Type B pancreatic cell (in vitro differentiated cells): ENCODE data around the gene RBM17. TPM values are rescaled to one million over a fixed set of nuclear protein-coding genes. Genes with fewer than 3 reads are reported as not detected.

ENCODE experiments used
- DNase-seq: peaks from one replicate; pipeline ENCODE4 v3.0.0; 2021; ENCODE audit warnings: mixed read lengths; ENCODE audit not compliant: unreplicated experiment; ENCODE audit errors: extremely low spot score
- H3K27ac Mint-ChIP-seq: 2 replicates; pipeline ENCODE4 v1.8.0; 2021; ENCODE audit warnings: mild to moderate bottlenecking, mixed read lengths
- H3K27me3 Mint-ChIP-seq: 2 replicates; pipeline ENCODE4 v1.8.0; 2021; ENCODE audit warnings: mixed read lengths
- H3K36me3 Mint-ChIP-seq: 2 replicates; pipeline ENCODE4 v1.8.0; 2021; ENCODE audit warnings: mixed read lengths
- H3K4me1 Mint-ChIP-seq: one replicate; pipeline ENCODE4 v1.8.0; 2021; ENCODE audit warnings: mixed read lengths; ENCODE audit not compliant: unreplicated experiment
- H3K4me3 Mint-ChIP-seq: 2 replicates; pipeline ENCODE4 v1.8.0; 2021; ENCODE audit warnings: mild to moderate bottlenecking, mixed read lengths
- H3K9me3 Mint-ChIP-seq: 2 replicates; pipeline ENCODE4 v1.8.0; 2021; ENCODE audit warnings: mixed read lengths
- total RNA-seq: library from RNA; stranded (reverse); gene quantifications from 2 replicates; pipeline ENCODE4 v1.2.1, GENCODE V29; 2021; ENCODE audit warnings: low replicate concordance
- TF ChIP-seq, protein P1 (sequence below): fragments of 200-600 bp; sonication (generic); conservative IDR thresholded peaks from 2 replicates; pipeline ENCODE4 v1.5.0; 2021; ENCODE audit warnings: antibody characterized with exemption, mild to moderate bottlenecking

The RBM17 gene
- total RNA-seq, 1 donor from 2014 or later = 105 TPM

DNA sequence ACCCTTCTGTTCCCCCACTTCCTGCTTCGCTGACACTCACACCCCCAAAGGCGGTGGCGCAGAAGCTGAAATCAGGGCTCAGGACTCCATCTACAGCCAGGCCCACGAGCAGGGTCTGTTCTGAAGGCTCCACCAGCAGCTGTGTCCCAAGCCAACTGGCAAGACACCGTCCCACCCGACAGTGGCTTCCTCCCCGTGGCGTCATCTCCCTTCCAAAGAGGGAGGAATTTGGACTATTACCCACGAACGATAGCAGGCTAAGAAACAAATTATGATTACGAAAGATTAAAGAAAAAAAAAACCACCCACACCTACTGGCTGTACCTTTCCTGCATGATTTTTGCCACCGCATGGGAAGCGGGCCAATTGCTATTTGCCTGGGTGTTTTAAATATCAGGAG, 54.3 kb downstream of the RBM17 start:
- peaks cover 4% of the 10 kb centered on the region for H3K9me3 Mint-ChIP-seq
- TF ChIP-seq, protein P1, sequence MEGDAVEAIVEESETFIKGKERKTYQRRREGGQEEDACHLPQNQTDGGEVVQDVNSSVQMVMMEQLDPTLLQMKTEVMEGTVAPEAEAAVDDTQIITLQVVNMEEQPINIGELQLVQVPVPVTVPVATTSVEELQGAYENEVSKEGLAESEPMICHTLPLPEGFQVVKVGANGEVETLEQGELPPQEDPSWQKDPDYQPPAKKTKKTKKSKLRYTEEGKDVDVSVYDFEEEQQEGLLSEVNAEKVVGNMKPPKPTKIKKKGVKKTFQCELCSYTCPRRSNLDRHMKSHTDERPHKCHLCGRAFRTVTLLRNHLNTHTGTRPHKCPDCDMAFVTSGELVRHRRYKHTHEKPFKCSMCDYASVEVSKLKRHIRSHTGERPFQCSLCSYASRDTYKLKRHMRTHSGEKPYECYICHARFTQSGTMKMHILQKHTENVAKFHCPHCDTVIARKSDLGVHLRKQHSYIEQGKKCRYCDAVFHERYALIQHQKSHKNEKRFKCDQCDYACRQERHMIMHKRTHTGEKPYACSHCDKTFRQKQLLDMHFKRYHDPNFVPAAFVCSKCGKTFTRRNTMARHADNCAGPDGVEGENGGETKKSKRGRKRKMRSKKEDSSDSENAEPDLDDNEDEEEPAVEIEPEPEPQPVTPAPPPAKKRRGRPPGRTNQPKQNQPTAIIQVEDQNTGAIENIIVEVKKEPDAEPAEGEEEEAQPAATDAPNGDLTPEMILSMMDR = no peak
- H3K27ac Mint-ChIP-seq = no peak overlapping the region
- H3K4me1 Mint-ChIP-seq = peaks cover 12% of the 10 kb centered on the region
- H3K36me3 Mint-ChIP-seq = peaks cover under 1% of the 10 kb centered on the region
- H3K27me3 Mint-ChIP-seq = peaks cover 50% of the 10 kb centered on the region
- DNase-seq = no peak
- H3K4me3 Mint-ChIP-seq = peak overlapping the region; percentile 87

DNA sequence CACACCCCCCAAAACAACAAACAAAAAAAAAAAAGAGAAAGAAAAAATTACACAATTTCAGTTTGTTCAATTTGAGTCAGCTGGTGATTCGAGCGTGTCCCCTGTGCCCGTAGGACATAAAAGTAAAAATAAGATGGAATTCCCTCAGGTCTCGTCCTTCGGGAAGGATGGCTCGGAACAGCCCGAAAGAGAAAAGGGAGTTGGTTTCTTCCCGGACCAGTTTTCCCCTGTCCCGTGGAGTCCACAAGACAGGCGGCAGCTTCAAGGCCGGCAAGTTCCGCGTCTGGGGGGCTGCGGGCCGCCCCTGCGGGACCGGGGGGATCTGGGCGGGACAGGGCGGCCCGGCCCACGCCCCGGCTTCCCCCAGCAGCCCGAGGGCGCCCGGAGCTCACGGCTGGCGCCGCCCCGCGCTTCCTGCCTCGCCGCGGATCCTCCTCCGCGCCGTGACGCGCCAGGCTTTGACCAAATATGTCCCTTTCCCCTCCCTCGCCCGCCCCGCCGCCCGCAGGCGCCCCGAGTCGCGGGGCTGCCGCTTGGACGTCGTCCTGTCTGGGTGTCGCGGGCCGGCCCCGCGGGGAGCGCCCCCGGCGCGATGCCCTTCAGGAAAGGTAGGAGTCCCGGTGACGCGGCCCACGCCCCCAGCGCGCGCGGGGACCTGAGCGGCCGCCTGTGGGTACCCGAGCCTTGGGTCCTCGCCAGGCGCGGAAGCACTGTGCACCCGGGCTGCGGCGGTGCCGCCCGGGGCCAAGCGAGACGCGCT, 55.8 kb downstream of the RBM17 start:
- peak; percentile 83 for DNase-seq
- Mint-ChIP-seq H3K36me3 (peaks cover 6% of the 10 kb centered on the region), H3K4me1 (peaks cover 12% of the 10 kb centered on the region), H3K4me3 (peak overlapping the region; percentile 87), H3K9me3 (peaks cover 4% of the 10 kb centered on the region), H3K27me3 (peaks cover 42% of the 10 kb centered on the region), H3K27ac (peak overlapping the region; percentile 71)
- TF ChIP-seq, protein P1 = no peak

DNA sequence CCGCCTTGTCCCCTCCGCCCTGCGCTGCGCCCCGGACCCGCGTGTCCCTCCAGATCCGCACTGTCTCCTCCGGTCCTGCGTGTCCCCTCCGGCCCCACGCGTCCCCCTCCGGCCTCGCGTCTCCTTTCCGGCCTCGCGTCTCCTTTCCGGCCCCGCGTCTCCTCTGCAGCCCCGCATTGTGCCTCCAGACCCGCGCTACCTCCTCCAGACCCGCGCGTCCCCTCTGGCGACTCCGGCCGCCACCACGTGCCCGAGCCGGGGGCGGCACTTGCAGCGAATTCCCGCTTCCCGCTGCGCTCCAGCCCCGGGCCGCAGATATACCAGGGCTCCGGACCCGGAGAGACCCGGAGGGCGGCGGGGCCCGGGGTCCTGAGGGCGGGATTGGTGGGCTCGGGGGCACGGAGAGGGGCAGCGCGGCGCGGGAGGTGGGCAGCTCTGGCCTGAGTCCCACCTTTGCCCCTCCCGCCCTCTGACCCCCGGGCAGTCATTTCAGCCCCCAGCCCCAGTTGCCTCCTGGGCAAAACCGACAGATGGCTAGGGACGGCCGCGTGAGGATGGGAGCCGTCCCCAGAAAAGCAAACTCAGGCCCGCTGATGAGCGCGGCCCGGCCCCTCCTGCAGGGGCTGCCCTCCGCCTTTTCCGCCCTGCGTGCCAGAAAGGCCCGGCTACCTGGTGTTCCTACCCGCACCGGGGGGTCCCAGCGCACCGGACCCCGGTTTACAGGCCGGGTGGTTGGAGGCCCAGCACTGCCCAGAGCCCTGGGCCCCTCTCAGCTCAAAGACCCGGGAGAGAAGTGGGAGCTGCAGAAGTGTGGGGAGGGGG, 56.5 kb downstream of the RBM17 start:
- Mint-ChIP-seq H3K27ac (no peak overlapping the region), H3K4me1 (peaks cover 12% of the 10 kb centered on the region), H3K27me3 (peaks cover 39% of the 10 kb centered on the region), H3K9me3 (peaks cover 4% of the 10 kb centered on the region), H3K4me3 (peak overlapping the region; percentile 83), H3K36me3 (peaks cover 11% of the 10 kb centered on the region)
- DNase-seq = no peak
- TF ChIP-seq, protein P1 = no peak

DNA sequence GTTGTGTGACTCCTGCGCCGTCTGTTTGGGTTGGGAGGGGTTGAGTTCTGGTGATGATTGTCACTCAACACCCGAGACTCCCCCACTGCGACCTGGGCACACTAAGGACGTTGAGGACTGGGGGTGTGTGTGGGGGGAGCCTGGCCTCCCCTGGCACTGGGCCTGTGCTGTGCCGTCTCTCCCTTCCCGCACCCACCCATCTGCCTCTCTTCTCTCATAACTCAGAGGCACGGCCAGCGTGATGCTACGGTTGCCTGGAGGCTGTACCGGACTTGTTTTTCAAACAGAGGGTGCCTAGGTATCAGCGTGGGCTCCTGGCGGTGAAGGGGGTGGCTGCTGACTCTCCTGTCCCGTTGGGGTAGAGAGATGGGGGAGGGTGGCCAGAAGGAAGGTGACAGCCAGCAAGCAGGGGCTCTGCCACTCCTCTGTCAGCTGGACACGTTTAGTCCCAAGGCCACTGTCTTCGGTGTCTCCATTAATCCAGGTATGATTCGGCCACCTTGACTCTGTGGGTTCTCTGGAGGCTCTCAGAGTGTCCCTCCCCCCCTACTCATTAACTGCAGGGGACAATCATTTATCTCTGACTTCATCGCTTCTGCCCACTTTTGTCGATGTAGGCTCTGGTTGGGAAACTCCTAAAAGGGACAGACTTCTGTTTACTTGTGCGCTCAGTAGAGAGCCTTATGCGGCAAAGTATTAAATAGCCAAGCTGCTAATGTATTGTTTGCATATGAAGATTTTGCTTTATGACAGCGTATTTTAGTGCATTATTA, 57.4 kb downstream of the RBM17 start:
- Mint-ChIP-seq H3K27ac (peak overlapping the region; percentile 26), H3K4me3 (peak overlapping the region; percentile 83), H3K36me3 (peaks cover 11% of the 10 kb centered on the region), H3K9me3 (peaks cover 4% of the 10 kb centered on the region), H3K4me1 (peaks cover 18% of the 10 kb centered on the region), H3K27me3 (peaks cover 34% of the 10 kb centered on the region)
- TF ChIP-seq, protein P1 = no peak
- no peak for DNase-seq

DNA sequence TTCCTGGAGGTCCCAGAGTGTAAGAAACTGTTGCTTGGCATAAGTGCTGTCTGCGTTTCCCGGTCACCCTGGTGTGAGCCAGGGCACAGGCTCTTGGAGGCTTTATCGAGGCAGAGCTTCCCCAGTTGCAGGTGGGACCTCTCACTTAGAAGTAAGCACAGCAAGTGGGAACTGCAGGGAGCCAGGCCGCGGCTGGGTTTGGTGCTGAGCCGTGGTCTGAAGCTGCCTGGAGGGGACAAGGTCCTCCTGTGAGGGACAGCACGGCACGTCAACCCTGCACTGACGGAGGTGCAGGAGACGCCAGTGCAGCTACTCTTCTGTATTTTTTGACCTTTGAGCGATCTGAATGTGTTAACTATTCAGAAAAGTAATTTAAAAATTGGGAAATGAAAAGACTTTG, 58.1 kb downstream of the RBM17 start:
- Mint-ChIP-seq H3K36me3 (peaks cover 11% of the 10 kb centered on the region), H3K27me3 (peaks cover 30% of the 10 kb centered on the region), H3K9me3 (no peaks in the 10 kb centered on the region), H3K4me3 (peak overlapping the region; percentile 83), H3K27ac (no peak overlapping the region), H3K4me1 (peaks cover 19% of the 10 kb centered on the region)
- TF ChIP-seq, protein P1 = no peak
- DNase-seq = no peak
